C4-2B (cell line): ENCODE data around the gene RFC2.
"Not testable (repeated sequence)": the region's sequence is repeated elsewhere in the genome, so short reads cannot be mapped to it uniquely, and the experiment has no call there.

Experiments
- H3K27ac ChIP-seq: fragments of 450-650 bp; 2 replicates; pipeline ENCODE4 v1.5.1; 2017
- ZFX ChIP-seq: fragments of 450-650 bp; IDR thresholded peaks from 2 replicates; pipeline ENCODE4 v1.6.1; 2017
- TF ChIP-seq, protein P1 (sequence below): fragments of 450-650 bp; conservative IDR thresholded peaks from 2 replicates; pipeline ENCODE4 v1.5.1; 2017; ENCODE audit warnings: mild to moderate bottlenecking

Gene RFC2

DNA sequence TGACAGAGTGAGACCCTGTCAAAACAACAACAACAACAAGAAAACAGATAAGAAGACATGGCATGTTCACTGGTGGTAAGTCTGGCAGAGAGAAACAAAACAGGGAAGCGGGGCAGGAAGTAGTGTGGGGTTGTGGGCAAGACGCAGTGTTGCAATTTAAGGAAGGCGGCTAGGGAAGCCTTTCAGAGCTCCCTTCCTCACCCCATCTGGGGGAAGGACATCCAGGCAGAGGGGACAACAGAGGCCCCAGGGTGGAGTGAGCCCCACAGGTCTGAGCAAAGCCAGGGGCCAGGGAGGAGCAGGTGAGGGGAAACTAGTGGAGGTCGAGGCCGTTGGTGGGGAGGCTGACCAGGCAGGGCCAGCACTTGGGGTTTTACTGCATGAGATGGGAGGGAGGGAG is 27.6 kb downstream of the RFC2 start:
- TF ChIP-seq, protein P1, sequence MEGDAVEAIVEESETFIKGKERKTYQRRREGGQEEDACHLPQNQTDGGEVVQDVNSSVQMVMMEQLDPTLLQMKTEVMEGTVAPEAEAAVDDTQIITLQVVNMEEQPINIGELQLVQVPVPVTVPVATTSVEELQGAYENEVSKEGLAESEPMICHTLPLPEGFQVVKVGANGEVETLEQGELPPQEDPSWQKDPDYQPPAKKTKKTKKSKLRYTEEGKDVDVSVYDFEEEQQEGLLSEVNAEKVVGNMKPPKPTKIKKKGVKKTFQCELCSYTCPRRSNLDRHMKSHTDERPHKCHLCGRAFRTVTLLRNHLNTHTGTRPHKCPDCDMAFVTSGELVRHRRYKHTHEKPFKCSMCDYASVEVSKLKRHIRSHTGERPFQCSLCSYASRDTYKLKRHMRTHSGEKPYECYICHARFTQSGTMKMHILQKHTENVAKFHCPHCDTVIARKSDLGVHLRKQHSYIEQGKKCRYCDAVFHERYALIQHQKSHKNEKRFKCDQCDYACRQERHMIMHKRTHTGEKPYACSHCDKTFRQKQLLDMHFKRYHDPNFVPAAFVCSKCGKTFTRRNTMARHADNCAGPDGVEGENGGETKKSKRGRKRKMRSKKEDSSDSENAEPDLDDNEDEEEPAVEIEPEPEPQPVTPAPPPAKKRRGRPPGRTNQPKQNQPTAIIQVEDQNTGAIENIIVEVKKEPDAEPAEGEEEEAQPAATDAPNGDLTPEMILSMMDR: no peak
- TF ChIP-seq ZFX: no peak
- no peak overlapping the region for H3K27ac ChIP-seq

DNA sequence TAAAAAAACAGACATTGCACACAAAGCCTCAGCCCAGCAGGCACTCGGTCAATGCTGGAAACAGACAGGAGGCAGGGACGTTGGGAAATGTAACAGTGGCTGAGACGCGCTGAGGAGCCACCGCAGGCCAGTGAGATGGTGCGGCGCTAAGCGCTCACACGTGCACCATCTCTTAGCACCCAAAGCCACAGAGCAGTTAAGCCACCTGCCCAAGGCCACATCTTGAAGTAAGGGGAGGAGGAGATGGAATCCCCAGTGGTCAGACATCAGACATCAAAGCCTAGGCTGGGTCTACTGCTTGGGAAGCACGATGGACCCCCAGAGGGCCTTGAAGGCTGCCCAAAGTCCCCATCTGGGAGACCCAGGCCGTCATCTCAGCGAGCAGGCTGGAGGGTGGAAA is 28.8 kb downstream of the RFC2 start:
- TF ChIP-seq ZFX: no peak
- TF ChIP-seq, protein P1: no peak
- no peak overlapping the region for H3K27ac ChIP-seq

DNA sequence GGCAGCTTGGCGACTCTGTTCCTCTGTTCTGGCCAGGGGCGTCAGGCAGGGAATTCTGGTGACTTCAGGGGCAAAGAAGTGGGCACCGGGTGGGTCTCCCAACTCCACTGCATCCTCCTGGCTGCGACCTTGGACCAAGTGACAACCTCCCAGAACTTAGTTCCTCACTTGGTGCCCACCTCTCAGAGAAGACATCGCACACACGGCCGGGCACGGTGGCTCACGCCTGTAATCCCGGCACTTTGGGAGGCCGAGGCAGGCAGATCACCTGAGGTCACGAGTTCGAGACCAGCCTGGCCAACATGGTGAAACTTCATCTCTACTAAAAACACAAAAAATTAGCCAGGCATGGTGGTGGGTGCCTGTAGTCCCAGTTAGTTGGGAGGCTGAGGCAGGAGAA is 29.3 kb downstream of the RFC2 start:
- not testable (repeated sequence) for H3K27ac ChIP-seq

DNA sequence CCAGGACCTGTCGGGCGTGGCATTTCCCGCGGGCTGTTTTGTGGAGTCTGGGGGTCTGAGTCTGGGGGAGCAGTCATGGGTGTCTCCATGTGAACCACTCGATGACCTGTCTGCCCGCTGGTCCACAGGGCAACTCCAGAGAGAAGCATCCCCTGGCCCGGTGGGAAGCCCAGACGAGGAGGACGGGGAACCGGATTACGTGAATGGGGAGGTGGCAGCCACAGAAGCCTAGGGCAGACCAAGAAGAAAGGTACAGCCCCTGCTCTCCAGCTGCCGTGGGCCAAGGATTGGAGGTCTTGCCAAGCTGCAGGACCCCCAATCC is 29.7 kb downstream of the RFC2 start:
- H3K27ac ChIP-seq: no peak overlapping the region
- TF ChIP-seq ZFX: no peak
- TF ChIP-seq, protein P1: no peak

DNA sequence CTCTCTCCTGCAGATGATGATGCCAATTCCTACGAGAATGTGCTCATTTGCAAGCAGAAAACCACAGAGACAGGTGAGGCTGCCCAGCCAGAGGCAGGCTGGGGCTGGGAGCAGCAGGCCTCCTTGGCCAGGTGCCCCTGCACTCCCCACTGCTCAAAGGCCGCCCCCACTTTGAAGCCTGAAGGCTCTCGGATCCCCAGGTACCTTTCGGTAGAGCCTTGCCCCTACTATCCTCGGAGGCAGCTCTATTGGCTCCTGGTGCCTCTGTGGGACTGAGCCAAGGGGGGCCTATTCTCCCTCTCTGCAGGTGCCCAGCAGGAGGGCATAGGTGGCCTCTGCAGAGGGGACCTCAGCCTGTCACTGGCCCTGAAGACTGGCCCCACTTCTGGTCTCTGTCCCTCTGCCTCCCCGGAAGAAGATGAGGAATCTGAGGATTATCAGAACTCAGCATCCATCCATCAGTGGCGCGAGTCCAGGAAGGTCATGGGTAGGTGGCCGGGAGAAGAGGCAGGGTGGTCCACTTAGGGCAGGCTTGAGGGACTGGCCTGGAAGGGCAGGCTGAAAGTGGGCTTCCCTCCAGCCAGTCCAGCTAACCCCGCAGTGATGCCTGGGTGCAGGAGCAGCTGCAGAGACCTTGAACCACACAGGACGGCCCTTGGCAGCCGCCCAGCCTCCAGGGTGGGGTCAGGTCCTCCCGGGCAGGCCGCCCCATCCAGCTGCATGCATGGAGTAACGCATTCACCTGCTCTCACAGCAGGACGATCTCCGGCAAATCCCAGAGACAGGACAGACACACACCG is 30.3 kb downstream of the RFC2 start:
- no peak overlapping the region for H3K27ac ChIP-seq
- TF ChIP-seq, protein P1: no peak
- TF ChIP-seq ZFX: no peak

DNA sequence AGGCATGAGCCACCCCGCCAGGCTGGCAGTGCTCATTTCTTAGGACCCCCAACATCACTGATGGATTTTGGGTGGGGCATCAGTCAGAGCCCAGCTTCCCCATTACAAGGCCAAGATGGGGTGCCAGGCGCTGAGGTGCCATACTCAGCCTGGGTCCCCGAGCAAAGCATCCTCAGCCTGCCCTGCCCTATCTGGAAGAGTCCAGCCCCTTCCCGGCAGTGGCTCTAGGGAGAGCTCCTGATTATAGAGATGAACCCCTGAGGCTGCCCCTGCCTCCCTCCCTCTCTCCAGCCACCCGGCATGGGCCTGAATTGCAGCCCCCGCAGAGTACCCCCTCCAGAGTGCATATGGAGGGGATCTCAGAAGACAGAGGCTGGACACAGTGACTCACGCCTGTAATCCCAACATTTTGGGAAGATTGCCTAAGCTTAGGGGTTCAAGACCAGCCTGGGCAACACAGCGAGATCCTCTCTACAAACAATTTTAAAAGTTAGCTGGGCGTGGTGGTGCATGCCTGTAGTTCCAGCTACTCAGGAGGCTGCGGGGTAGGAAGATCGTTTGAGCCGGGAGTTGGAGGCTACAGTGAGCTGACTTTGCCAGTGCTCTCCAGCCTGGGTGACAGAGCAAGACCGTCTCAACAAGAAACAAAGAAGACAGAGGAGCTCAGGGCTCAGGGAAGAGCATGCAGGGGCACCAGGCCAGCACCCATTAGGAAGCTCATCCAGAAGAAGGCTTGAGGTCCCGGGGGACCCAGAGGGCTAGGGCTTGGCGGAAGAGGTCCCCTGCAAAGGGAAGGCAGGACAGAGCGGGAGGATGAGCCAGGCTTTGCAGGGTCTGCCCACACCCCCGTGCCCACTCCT is 31.1 kb downstream of the RFC2 start:
- no peak for TF ChIP-seq ZFX
- TF ChIP-seq, protein P1: no peak

DNA sequence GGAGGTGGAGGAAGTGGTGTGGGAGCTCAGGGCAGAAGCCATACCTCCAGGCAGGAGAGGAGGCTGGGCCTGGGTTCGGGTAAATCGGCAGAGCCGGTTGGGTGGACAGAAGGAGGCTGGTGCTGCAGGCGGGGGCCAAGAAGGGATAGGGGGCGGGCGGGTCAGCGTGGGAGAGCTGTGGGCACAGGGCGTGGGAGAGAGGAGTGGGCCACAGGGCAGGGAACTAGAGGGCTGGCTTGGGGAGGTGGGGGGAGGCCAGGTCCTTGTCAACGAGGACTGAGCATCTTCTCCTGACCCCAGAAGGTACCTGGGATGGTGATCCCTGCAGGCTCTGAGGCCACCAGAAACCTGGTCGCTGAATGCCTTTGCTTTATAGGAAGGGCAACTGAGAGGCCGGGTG is 32.5 kb downstream of the RFC2 start:
- TF ChIP-seq, protein P1: no peak
- TF ChIP-seq ZFX: no peak
- H3K27ac ChIP-seq: no peak overlapping the region

More for the DNA sequence above, 31.1 kb downstream of the RFC2 start:
- H3K27ac ChIP-seq: no peak overlapping the region
